GM19193 (cell line): ENCODE data around the gene TRIM41.

Experiments
- POLR2A ChIP-seq: IDR thresholded peaks from 4 replicates; pipeline ENCODE4 v1.6.1; 2011; ENCODE audit not compliant: insufficient read depth, insufficient read length; ENCODE audit errors: extremely low read depth

Gene TRIM41

GRCh38 chr5:181245427-181246275, 22.6 kb downstream of the TRIM41 start:
- no peak for TF ChIP-seq POLR2A

GRCh38 chr5:181246276-181247049, 23.4 kb downstream of the TRIM41 start:
- TF ChIP-seq POLR2A = peak; percentile 64

GRCh38 chr5:181248277-181248676, 25.2 kb downstream of the TRIM41 start:
- no peak for TF ChIP-seq POLR2A

- TF ChIP-seq POLR2A = no peak
Measured at GRCh38 chr5:181255276-181255675, 32.2 kb downstream of the TRIM41 start.

GRCh38 chr5:181255836-181256578, 32.9 kb downstream of the TRIM41 start:
- no peak for TF ChIP-seq POLR2A

- TF ChIP-seq POLR2A = no peak
Measured at GRCh38 chr5:181258576-181258975, 35.5 kb downstream of the TRIM41 start.

- no peak for TF ChIP-seq POLR2A
Measured at GRCh38 chr5:181259283-181259682, 36.2 kb downstream of the TRIM41 start.

- no peak for TF ChIP-seq POLR2A
Measured at GRCh38 chr5:181259974-181260719, 37.1 kb downstream of the TRIM41 start.

- TF ChIP-seq POLR2A = peak; percentile 98
Measured at GRCh38 chr5:181260720-181261319, 37.7 kb downstream of the TRIM41 start, which contains the start of gene TRIM52. TSS of gene TRIM52 (minus strand) at chr5:181261143. CDS start at chr5:181260813, 330 bp downstream.

- TF ChIP-seq POLR2A = peak; percentile 76
Measured at GRCh38 chr5:181261320-181262049, 38.4 kb downstream of the TRIM41 start.

- TF ChIP-seq POLR2A = no peak
Measured at GRCh38 chr5:181263633-181264032, 40.6 kb downstream of the TRIM41 start.

- TF ChIP-seq POLR2A = no peak
Measured at GRCh38 chr5:181265092-181265671, 42.1 kb downstream of the TRIM41 start.

GRCh38 chr5:181271081-181271480, 48.0 kb downstream of the TRIM41 start:
- TF ChIP-seq POLR2A = no peak
